ENCODE data around the gene YWHAQ.

DNA sequence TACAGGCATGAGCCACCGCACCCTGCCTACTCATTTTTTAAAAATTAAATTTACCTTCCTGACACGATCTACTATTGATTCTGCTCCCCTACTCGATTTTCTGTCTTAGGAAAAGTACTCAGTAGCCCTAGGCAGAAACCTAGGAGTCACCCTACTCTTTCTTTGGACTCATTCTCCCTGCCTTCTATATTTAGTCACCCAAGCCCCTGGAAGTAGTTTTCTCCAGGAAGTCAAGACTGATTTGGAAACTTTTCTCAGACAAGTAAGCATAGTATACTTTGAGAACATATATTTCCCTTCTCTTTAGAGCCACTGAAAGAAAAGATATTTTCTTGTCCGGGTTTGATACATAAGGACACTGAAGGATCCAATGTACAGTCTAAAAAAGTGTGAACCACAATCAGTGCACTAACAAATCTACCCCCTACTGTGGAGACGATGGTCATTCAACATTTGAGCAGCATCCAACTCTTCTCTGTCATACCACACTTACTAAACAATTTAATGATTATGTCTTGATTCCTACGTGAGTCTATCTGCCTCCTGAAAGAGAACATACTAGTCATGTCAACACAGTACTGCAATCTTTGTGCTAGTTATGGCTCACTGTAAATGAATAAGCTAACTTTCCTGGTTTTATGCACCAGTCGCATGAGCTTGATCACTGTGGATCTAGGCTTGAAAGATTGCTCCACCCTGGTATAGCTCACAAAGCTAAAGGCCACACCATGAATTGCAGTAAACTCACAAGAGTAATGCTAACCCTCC lies 19.8 kb downstream of the YWHAQ start:
- no peak for TF ChIP-seq CTCF (IDR thresholded peaks at IDR 0.05)
- TF ChIP-seq POLR2AphosphoS5 (IDR thresholded peaks at IDR 0.05; ENCODE audit: low read depth, low read length), result no peak
- TF ChIP-seq MAX (IDR thresholded peaks at IDR 0.05; ENCODE audit: low read depth), result no peak

Measured in SK-N-SH (cell line).